HL-60 (cell line): ENCODE data around the gene ANKRD34B.

Source experiments
- CTCF ChIP-seq: IDR thresholded peaks from one replicate; pipeline ENCODE4 v1.5.1; 2011; ENCODE audit warnings: low read length, control low read depth, inconsistent platforms; ENCODE audit not compliant: insufficient read depth
- POLR2AphosphoS5 ChIP-seq: IDR thresholded peaks from 2 replicates; pipeline ENCODE4 v1.6.1; 2012; ENCODE audit warnings: low read depth

- TF ChIP-seq CTCF (no peak), POLR2AphosphoS5 (no peak)
Observed at GRCh38 chr5:80619086-80619485, 49.0 kb upstream of the ANKRD34B start.
